GM19468 (cell line): ENCODE results near the gene RRP9.
"Not testable (repeated sequence)": the region's sequence is repeated elsewhere in the genome, so short reads cannot be mapped to it uniquely, and the experiment has no call there.

Source experiments
- ATAC-seq: cut with Tn5 transposase; IDR thresholded peaks from one replicate; pipeline ENCODE4 v1.9.1; 2021; ENCODE audit warnings: mild to moderate bottlenecking, moderate library complexity, moderate number of reproducible peaks; ENCODE audit not compliant: unreplicated experiment; ENCODE audit errors: extremely low read depth

Gene RRP9

GRCh38 chr3:51942603-51943450 lies 1.1 kb upstream of the RRP9 start:
- ATAC-seq = no peak

DNA sequence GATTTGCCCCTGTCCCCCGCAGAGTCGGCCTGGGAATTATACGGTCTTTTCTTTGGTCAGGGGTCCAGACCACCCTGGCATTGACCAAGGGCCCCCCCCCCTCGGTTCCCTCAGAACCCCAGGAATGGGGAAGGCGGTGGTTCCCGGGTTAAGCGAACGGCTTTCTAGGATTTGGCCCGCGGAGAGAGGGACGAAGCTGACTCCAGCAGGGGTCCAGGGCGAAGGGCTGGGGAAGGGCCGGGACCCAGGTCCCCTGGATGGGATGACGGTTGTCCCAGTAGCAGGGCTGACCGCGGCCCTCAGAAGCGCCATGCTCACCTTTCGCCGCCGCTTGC lies 274 bp downstream of the RRP9 start:
- no peak for ATAC-seq

GRCh38 chr3:51940648-51941462 lies 849 bp downstream of the RRP9 start:
- no peak for ATAC-seq

DNA sequence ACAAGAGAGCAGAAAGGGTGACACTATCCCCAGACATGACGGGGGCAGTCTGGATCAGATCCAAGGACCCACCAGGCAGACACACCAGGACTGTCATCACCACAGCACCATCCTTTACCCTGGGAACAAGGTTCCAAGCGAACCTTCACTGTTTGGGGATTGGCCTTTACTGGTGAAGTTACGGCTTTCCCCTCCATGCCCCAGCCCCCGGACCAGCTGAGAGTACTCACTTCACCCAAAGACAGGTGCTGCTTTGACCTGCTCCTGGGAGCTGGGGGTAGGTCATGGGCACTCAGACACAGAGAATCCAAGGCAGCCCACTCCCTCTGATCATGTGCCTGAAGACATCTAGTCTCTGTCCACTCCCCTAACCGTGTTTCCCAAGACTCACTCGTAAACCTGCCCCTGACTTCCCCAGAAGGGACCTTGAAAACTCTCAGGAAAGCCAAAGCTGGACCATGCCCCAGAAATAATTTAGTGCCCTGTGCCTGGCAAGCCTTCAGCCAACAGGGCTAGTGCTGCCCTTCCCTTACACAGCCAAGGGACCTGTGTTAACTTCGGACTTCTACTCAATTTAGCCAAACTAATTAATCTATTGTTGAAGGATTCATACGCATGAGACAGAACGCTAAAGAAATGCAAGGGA lies 2.8 kb downstream of the RRP9 start:
- ATAC-seq = no peak

DNA sequence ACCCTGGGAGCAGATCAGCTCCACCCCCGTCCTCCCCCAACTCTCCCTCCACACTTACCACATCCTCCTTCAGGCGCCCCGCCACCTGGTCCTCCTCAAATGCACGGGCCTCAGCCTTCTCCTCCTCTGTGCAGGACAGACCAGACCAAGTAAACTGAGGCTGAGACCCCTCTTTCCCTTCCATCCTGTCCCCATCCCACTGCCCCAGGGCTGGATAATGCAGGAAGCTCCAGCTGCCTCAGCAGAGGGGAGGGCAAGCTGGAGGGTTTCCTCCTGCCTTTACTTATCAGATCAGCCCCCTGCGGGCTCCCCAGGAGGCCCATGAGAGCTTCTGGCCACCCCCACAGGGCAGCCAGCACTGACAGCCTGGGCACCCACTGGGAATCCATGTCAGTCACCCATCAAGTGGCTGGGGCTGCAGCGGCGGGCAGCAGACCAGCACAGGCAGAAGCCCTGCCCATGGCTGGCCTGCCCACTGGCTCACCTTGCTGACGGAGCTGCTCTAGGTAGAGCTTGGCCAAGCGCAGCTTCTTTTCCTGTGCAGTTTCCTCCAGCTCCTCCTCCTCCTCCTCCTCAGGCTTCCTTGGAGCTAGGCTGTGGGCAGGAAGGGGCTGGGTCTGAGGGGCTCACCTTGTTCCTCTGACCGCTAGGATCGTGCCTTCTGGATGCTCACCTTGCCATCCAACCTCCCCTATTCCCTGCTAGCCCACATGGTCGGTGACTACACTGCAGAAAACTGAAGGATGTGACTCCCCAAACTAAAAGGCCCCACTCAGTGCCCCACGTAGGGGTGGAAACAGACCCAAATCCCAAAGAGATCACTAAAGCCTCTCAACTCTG lies 3.9 kb downstream of the RRP9 start:
- ATAC-seq = no peak

DNA sequence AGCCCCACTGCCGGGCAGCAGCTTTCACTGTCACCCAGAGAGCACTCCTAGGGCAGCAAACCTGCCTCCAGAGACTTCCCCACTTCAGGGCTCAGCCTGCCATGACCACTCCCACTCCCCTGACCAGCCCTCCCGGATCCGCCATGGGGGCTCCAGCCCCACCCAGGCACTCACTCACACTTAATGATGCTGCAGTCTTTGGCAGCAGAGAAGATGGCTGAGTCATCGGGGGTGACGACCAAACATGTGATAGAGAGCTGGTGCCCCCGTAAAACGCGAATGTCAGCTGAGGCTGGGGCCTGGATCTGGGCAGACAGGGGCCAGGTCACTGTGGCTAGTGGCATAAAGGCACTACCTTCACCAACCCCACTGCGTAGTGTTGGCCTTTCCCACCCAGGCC lies 4.7 kb downstream of the RRP9 start:
- no peak for ATAC-seq

DNA sequence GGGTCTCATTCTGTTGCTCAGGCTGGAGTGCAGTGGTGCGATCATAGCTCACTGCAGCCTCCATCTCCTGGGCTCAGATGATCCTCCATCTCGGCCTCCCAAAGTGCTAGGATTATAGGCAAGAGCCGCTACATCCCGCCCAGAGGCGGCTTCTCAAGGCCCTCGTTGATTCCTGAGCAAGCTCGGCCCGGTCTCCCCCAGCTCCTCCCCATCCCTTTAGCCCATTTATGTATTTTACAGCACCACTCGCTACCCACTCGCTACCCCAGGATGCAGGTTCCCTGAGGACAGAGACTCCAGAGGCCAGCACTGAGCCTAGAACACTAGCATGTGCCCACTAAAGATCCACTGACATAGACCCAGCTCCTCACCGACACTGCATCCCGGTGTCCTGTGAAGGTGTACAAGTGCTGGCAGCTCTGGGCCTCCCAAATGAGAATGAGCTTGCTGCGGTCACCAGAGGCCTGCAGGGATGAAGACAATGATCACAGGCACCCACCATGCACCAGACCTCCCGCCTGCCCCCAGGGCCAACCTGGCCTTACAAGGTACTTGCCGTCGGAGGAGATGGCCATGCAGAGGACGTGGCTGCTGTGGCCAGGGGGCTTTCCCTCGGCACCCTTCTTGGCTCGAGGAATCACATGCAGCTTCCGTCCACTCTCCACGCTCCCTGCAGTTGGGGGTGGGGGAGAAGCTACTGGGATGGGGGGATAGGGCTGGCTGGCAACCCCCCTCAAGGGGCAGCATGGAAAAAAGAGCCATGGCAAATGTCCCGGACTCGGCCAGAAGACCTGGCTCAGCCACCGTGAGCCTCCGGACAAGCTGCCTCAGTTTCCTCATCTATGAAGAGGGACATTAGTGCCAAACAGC lies 5.6 kb downstream of the RRP9 start:
- no peak for ATAC-seq

DNA sequence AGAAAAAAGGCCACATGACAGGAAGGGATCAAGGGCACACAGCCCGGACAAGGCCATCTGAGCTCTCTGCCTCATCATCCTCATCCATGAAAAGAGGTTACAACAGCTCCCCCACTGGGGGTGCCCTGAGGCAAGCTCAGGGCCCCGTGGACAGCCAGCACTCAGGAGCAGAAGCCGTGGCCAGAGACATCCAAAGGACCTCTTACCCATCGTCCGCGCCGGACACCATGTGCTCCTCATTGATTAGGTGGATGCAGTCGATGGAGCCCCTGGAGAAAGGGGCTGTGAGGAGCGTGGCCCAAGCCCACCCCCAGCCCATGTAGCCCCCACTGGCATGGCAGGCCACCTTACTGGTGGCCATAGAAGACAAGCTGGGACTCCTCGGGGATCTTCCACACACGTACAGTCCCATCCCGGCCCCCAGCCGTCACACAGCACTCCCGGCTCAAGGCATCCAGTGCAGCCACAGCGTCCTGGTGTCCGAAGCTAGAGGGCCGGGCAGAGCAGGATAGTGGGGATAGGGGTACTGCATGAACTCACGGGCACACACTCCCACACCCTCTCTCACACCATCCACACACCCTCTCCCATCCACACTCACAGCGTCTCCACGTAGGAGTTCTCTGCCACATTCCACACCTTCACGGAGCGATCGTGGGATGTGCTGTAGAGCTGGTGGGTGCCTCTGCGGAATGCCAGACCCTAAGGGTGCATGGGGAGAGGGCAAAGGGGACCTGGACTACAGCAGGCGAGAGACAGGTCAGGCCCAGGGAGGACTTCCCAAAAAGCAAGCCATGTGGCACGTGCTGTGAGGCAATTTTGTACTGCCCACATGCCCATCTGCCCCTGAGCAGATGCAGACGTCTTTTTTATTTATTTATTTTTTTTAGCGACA lies 6.5 kb downstream of the RRP9 start:
- no peak for ATAC-seq

DNA sequence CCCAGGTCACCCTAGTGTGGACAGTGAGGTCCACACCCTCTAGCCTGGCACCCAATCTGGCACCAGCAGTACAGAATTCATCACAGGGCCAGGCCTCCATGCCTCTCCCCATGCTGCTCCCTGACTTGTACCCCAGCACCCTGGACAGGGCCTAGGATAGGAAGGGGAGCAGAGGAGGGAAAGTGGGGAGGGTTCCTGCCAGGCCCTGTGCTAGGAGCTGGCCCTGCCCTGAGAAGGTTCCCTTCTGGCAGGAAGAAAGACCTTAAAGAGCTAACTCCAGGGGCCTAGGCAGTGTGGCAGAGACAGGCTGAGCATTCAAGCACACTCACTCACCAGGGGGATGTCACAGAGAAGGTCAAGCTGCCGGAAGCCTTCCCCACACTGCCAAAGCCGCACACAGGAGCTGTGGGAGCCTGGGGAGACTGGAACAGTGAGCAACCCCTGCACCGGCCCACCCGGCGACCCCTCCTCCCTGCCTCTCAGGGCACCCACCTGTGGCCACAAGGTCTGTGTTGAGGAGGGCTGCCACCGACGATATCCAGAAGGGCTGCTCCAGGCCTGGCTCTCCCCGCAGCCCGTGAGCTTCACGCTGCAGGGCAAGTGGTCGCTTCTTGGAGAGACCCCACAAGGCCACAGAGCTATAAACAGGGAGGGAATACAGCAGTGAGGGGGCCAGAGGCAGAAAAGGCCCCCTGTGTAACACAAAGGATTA lies 7.4 kb downstream of the RRP9 start:
- no peak for ATAC-seq

DNA sequence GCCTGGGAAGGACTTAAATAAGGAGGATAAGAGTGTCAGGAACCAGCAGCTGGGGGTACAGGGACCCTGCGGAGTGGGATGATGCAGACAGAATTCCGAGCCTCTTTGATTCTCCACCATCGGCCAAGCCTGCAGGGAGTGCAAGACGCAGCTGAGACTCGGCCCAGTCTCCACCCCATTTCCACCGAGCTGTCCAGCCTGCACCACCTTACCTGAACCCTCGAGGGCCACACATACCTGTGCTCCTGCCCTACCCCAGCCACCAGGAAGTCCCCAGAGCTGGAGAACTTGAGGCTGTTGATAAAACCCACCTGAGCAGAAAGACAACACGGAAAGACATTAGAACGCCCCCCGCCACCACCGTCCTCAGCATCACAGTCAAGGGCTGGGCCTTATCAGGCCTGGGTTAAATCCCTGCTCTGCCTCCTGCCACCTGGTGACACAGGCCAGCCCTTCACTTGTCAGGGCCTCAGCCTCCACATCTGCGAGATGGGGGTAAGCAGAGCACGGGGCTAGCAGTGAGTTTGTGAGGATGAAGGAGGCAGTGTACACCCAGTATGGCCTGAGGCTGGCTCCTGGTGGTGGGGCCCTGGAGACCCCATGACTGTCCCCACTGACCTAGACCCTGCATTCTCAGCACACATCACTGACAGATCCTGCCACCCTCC lies 8.1 kb downstream of the RRP9 start:
- ATAC-seq = no peak

- no peak for ATAC-seq
These were observed 9.0 kb downstream of the RRP9 start for GRCh38 chr3:51932471-51933370.

GRCh38 chr3:51931756-51932155 lies 9.9 kb downstream of the RRP9 start:
- no peak for ATAC-seq

- ATAC-seq = no peak
These were observed 11.3 kb downstream of the RRP9 start for GRCh38 chr3:51930439-51930838.

GRCh38 chr3:51929420-51930003 lies 12.2 kb downstream of the RRP9 start:
- no peak for ATAC-seq

DNA sequence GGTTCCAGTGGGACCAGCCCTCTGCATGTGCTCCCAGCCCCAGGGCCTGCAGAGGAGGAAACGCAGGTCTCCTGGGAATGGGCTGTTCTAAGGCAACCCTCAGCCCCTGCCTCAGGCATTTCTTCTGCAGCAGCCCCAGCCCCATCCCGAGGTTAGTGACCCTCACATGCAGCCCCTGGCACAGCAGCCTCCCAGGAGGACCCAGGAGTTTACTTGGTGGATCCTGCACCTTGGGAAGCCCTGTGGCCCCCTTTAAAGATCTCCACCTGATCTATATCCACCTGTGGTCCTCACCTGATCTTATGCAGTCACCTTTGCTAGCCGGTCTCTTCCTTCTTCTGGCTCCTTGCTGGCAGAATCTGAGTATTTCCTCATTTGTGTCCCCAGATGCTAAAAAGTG lies 12.7 kb downstream of the RRP9 start:
- ATAC-seq = not testable (repeated sequence)

- ATAC-seq = no peak
These were observed 13.3 kb downstream of the RRP9 start for GRCh38 chr3:51928438-51928837.
